Cardiac septum (tissue), 1 donor: Measurements from ENCODE around the gene SFRP5. TPM values are rescaled to one million over a fixed set of nuclear protein-coding genes. Genes with fewer than 3 reads are reported as not detected.
A peak's percentile ranks its signal among the peaks of the same experiment; 100 is the strongest.

Experiments used
- DNase-seq: peaks from one replicate; pipeline ENCODE4 v3.0.0-alpha.2; 2020; ENCODE audit warnings: low spot score
- intact Hi-C: fragments of 100-400 bp; cut with DNase I; formaldehyde crosslinking; loops from one replicate; pipeline ENCODE4 v1.14.0; 2022
- total RNA-seq: library from RNA; stranded (reverse); fragmentation: NEBNext Ultra II Directional; extraction: Animal tissue kit (Norgen Biotek cat#: 25700); gene quantifications from one replicate; pipeline ENCODE4 v1.2.1, GENCODE V29; 2021
- donor health status: DM: no; HTN: no; CAD: no.

The SFRP5 gene
- total RNA-seq, 1 donor from 2014 or later = 3.2 TPM

- intact Hi-C loops = no loop called here
- no peak for DNase-seq
These were observed 52.2 kb downstream of the SFRP5 start for GRCh38 chr10:97719602-97720001.

GRCh38 chr10:97718659-97719142, 53.1 kb downstream of the SFRP5 start:
- intact Hi-C loops = no loop called here
- DNase-seq = no peak

DNA sequence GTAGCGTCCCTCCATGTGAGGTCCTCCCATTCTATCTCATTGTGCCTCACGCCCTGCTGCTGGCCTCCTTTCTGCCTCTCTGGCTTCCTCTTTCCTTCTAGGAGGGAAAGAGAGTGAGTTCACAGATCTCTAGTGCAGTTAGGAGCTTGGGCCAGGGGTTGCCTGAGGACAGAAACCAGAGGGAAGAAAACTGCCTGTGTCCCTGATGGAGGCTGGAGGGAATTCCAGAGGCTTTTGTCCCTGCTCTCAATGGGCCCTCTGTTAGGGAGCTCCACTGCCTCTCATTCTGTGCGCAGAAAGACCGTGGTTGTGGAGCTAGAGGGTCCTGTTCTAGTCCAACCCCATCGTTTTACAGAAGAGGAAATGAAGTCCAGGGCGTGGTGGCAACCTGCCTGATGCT, 53.6 kb downstream of the SFRP5 start:
- intact Hi-C loops = no loop called here
- no peak for DNase-seq

DNA sequence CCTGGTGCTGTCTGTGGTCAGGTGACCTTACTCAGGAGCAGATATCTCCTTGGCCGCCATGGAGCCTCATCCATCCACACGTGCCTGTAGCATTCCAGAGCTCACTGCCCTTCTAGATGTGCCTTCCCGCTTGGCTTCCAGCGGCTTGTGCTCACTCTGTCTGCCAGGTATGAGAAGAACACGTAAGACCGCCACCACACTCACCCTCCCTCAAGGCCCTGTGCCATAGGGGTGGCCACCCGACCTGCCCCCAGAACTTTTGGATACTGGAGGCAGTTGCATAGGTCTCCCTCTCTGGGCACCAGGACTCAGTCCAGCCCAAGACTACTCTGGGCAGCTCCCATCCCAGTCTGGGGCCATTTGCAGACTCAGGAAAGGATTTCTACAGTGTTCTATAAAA, 54.2 kb downstream of the SFRP5 start:
- intact Hi-C loops = no loop called here

More for the DNA sequence above, 54.2 kb downstream of the SFRP5 start:
- peak; percentile 50 for DNase-seq

Other genes with a start within 250 kb of the SFRP5 start
- gene ANKRD2, start 199.2 kb downstream of the SFRP5 start, total RNA-seq = 138 TPM
- 20.4 TPM for gene HOGA1, start 187.6 kb downstream of the SFRP5 start, total RNA-seq
- gene C10orf62, start 182.3 kb downstream of the SFRP5 start, total RNA-seq = 0.51 TPM
- gene MORN4, start 138.5 kb downstream of the SFRP5 start, total RNA-seq = 17.7 TPM
- gene PI4K2A, start 131.3 kb downstream of the SFRP5 start, total RNA-seq = 18.0 TPM
- 6.3 TPM for gene AVPI1, start 84.8 kb downstream of the SFRP5 start, total RNA-seq
- gene MARVELD1, start 58.3 kb downstream of the SFRP5 start, total RNA-seq = 8.6 TPM
- gene ZFYVE27, start 34.9 kb downstream of the SFRP5 start, total RNA-seq = 19.8 TPM
- 0.54 TPM for gene GOLGA7B, start 77.8 kb upstream of the SFRP5 start, total RNA-seq